ENCODE measurements around the gene MPC1. TPM values are rescaled to one million over a fixed set of nuclear protein-coding genes. Genes with fewer than 3 reads are reported as not detected.

Gene MPC1
- total RNA-seq, 4 donors from 2014 or later, result 43.1 to 64.3 (median 59.5) TPM

DNA sequence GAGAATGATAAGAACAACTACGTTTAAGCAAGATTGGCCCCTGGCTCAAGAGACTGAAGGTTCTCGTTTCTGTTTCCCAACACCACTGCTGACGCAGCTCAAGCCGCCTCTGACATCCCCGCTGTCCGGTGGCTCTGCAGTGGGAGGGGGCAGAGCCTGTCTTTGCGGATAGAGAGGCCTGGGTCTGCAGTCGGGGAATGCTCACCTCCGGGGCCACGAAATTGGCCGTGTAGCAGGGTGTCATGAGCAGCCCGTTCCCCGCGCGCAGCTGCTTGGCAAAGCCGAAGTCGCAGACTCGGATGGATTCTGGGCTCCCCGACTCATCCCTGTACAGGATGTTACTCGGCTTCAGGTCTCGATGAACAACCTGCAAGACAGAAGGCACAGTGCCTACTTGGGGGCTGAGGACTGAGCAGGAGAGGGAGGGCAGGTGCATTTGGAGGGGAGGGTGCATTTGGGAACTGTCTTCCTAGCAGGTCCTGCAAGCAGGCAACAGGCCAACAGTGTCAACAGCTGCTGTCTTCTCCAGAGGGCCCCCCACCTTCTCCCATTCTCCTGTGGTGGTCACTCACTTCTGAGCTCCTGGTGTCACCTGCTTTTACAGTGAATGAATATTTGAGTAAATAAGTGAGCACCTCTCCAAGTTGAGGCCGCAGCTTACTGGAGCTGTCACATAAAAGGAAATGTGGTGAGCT is 40.5 kb upstream of the MPC1 start:
- Histone ChIP-seq H3K27me3 (no peaks in the 10 kb centered on the region), H3K4me1 (peaks cover 0 to 9% (median 0%) of the 10 kb centered on the region in 3 donors), H3K27ac (no peak overlapping the region), H3K4me3 (no peak overlapping the region), H3K9me3 (no peaks in the 10 kb centered on the region), H3K36me3 (peaks cover 0 to 59% (median 0%) of the 10 kb centered on the region in 3 donors)
- WGBS, 2 donors, result 79 to 84% methylated on average over 5 to 18 of the region's 22 CpGs
- no peak for DNase-seq
- intact Hi-C loops (cut with DNase I), result no loop called here
- TF ChIP-seq, protein P1, sequence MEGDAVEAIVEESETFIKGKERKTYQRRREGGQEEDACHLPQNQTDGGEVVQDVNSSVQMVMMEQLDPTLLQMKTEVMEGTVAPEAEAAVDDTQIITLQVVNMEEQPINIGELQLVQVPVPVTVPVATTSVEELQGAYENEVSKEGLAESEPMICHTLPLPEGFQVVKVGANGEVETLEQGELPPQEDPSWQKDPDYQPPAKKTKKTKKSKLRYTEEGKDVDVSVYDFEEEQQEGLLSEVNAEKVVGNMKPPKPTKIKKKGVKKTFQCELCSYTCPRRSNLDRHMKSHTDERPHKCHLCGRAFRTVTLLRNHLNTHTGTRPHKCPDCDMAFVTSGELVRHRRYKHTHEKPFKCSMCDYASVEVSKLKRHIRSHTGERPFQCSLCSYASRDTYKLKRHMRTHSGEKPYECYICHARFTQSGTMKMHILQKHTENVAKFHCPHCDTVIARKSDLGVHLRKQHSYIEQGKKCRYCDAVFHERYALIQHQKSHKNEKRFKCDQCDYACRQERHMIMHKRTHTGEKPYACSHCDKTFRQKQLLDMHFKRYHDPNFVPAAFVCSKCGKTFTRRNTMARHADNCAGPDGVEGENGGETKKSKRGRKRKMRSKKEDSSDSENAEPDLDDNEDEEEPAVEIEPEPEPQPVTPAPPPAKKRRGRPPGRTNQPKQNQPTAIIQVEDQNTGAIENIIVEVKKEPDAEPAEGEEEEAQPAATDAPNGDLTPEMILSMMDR (IDR thresholded peaks at IDR 0.05), result no peak
- TF ChIP-seq POLR2A (IDR thresholded peaks at IDR 0.05), result no peak

DNA sequence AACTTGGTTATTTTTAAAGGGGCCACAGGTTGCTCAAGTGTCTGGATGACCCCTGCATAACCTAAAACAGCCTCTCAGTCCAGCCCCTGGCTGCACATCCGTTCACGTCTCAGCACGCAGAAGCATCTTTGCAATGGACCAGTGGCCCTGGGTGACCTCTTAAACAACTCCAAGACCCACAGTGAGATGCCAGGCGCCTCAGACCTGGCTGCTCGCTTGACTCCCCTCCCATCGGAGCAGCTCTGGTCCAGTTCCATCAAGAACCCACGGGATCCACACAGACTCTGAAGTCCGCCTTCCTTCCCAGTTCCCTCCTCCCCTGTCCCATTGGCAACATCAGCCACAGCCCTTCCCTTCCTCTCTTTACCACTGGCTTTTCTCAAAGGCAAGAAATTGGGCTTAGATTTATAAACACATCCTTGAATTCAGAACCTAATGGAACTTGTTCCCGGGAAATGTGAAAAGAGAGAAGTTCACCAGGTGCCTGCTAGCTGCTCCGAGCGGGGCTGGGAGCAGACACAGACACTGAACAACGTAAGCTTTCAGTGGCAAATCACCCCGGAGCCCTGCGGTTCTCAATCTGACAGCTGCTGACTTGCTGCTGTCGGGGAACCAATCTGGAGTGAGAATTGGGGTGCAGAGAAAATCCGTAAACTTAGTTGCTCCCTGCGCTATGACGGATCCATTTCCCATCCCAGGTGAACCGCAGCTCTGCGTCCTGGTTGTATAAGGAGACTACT is 39.6 kb upstream of the MPC1 start:
- no peak overlapping the region for H3K27ac ChIP-seq
- TF ChIP-seq POLR2A (IDR thresholded peaks at IDR 0.05), result no peak
- TF ChIP-seq, protein P1 (IDR thresholded peaks at IDR 0.05), result no peak
- 90 to 91% methylated on average over 11 to 13 of the region's 20 CpGs for WGBS, 2 donors
- no peak for DNase-seq
- H3K9me3 ChIP-seq, result no peaks in the 10 kb centered on the region
- intact Hi-C loops (cut with DNase I), result no loop called here
- H3K27me3 ChIP-seq, result no peaks in the 10 kb centered on the region
- H3K36me3 ChIP-seq, result peaks cover 0 to 67% (median 0%) of the 10 kb centered on the region in 3 donors
- peaks cover 0 to 9% (median 0%) of the 10 kb centered on the region in 3 donors for H3K4me1 ChIP-seq
- no peak overlapping the region for H3K4me3 ChIP-seq

DNA sequence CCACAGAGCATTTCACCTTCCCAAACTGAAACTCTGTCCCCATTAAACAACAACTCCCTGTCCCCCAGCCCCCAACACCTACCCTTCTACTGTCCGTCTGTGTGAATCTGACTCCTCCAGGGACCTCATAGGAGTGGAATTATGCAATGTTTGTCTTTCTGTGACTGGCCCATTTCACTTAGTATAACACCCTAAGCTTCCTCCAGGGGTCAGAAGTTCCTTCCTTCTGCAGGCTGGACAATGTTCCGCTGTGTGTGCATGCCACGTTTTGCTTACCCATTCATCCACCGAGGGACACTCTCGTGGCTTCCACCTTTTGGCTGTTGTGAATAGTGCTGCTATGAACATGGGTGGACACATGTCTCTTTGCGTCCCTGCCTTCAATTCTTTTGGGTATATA is 37.6 kb upstream of the MPC1 start:
- TF ChIP-seq POLR2A (IDR thresholded peaks at IDR 0.05), result no peak
- TF ChIP-seq, protein P1 (IDR thresholded peaks at IDR 0.05), result no peak
- peaks cover 0 to 79% (median 0%) of the 10 kb centered on the region in 3 donors for H3K36me3 ChIP-seq
- 57 to 61% methylated on average over 6 of the region's 6 CpGs for WGBS, 2 donors
- no peaks in the 10 kb centered on the region for H3K27me3 ChIP-seq
- H3K27ac ChIP-seq, result no peak overlapping the region
- H3K4me1 ChIP-seq, result peaks cover 0 to 9% (median 0%) of the 10 kb centered on the region in 3 donors
- intact Hi-C loops (cut with DNase I), result no loop called here
- no peak overlapping the region for H3K4me3 ChIP-seq
- no peak for DNase-seq
- H3K9me3 ChIP-seq, result no peaks in the 10 kb centered on the region

DNA sequence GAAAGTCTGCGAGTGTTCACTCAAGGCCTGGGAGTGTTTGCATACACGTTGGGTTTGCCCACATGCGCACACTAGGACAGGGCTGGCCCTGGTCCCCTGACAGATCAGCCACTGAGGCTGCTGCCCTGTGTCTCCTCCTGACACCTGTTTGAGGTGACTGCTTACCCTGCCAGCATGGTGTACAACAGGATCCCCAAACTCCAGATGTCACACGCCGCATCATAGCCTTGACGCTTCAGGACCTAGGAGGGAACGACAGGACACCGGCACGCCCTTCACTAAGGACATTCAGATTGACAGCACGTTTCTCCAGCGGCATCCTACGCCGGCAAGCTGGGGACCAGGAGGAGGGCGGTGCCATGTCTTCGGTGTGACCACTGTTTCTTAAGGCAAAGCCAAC is 37.0 kb upstream of the MPC1 start:
- DNase-seq, result no peak
- H3K4me1 ChIP-seq, result peaks cover 0 to 9% (median 0%) of the 10 kb centered on the region in 3 donors
- intact Hi-C loops (cut with DNase I), result no loop called here
- WGBS, 2 donors, result 89 to 95% methylated on average over 8 to 11 of the region's 15 CpGs
- H3K4me3 ChIP-seq, result no peak overlapping the region
- TF ChIP-seq POLR2A (IDR thresholded peaks at IDR 0.05), result no peak
- TF ChIP-seq, protein P1 (IDR thresholded peaks at IDR 0.05), result no peak
- H3K27ac ChIP-seq, result peak overlapping the region in 2 of 4 donors; percentile 27 to 28
- H3K27me3 ChIP-seq, result no peaks in the 10 kb centered on the region
- H3K9me3 ChIP-seq, result no peaks in the 10 kb centered on the region
- peaks cover 0 to 83% (median 0%) of the 10 kb centered on the region in 3 donors for H3K36me3 ChIP-seq

DNA sequence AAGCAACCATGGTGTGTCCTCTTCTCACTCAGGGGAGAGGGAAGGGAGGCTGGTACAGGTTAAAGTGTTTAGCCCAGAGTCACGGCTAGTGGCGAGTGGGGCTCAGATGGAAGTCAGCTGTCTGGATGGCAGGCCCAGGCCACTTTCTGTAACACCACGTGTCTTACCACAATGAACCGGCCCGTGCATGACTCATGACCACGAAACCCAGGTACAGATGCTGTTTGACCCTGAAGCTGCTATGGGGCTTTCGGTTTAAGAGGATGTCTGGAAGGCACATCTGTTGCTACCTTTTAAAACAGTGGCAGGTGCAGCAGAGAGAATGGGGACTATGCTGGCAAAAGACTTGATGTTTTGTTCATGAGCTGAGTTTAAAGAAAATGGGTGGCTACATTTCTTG is 36.5 kb upstream of the MPC1 start:
- DNase-seq, result no peak
- intact Hi-C loops (cut with DNase I), result no loop called here
- TF ChIP-seq, protein P1 (IDR thresholded peaks at IDR 0.05), result no peak
- TF ChIP-seq POLR2A (IDR thresholded peaks at IDR 0.05), result no peak
- Histone ChIP-seq H3K36me3 (peaks cover 0 to 86% (median 0%) of the 10 kb centered on the region in 3 donors), H3K9me3 (no peaks in the 10 kb centered on the region), H3K4me1 (peaks cover 0 to 9% (median 0%) of the 10 kb centered on the region in 3 donors), H3K4me3 (no peak overlapping the region), H3K27ac (peak overlapping the region in 2 of 4 donors; percentile 28 to 33), H3K27me3 (no peaks in the 10 kb centered on the region)
- WGBS, 2 donors, result 51 to 67% methylated on average over 1 to 7 of the region's 7 CpGs

Measured in esophagus squamous epithelium (tissue), 5 donors.